Lower leg skin (tissue), 4 donors: ENCODE data around the gene SLC25A27. TPM values are rescaled to one million over a fixed set of nuclear protein-coding genes. Genes with fewer than 3 reads are reported as not detected.

Experiments used
- DNase-seq, 2 donors: peaks; one replicate each; pipeline ENCODE4 v3.0.0-alpha.2; 2019; ENCODE audit warnings: low spot score in 2 of 2
- H3K4me3 ChIP-seq: fragments of 200-600 bp; sonication (generic); 2 replicates; pipeline ENCODE4 v1.5.1; 2017; ENCODE audit warnings: mild to moderate bottlenecking, low read depth; ENCODE audit not compliant: poor library complexity, severe bottlenecking
- POLR2A ChIP-seq, 2 donors: fragments of 450-650 bp; IDR thresholded peaks; one replicate each; pipeline ENCODE4 v1.6.1; 2016 to 2017; ENCODE audit warnings: antibody characterized with exemption in 2 of 2, mild to moderate bottlenecking in 1 of 2, moderate library complexity in 1 of 2
- WGBS, 2 donors: methylation state at CpG; one replicate each; pipeline ENCODE4 v1.1.5; 2018; 5-methylcytosine and 5-hydroxymethylcytosine counted together
- intact Hi-C: fragments of 100-400 bp; cut with DNase I; formaldehyde crosslinking; loops from one replicate; pipeline ENCODE4 v1.15.0; 2023; ENCODE audit warnings: low total_unique reads
- total RNA-seq, 4 donors: library from RNA; depleted of rRNA; stranded (reverse); fragments of >200 nt; gene quantifications; one replicate each; pipeline ENCODE4 v1.1.0, GENCODE V29; 2016
- TF ChIP-seq, protein P1 (sequence below), 3 donors: fragments of 450-650 bp; IDR thresholded peaks; one replicate each; pipeline ENCODE4 v1.5.1; 2016; ENCODE audit warnings: antibody characterized with exemption in 3 of 3, mild to moderate bottlenecking in 3 of 3, moderate library complexity in 2 of 3

Gene SLC25A27
- total RNA-seq, 4 donors from 2014 or later, result 17.0 to 21.4 (median 18.8) TPM

DNA sequence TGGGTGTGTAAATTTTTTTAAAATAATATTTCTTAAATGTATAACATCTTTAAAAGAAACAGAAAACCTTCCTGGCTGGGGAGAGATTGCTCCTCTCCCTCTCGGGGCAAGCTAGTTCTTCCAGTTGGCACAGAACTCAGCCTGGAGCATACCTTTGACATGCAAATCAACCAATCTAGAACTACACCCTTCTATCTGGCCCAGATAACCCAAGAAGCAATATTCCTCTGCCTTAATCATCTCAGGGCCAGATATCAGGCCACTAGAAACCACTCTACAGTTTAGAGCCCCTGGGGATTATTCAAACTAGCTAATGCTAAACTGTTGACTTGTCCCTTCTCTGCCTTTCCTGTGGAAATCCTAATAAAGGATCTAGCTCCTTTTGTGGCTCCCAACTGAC, 34.0 kb upstream of the SLC25A27 start:
- DNase-seq, result no peak
- intact Hi-C loops, result no loop called here
- WGBS, 2 donors, result 45 to 48% methylated on average over 1 of the region's 1 CpG
- H3K4me3 ChIP-seq, result no peak overlapping the region
- TF ChIP-seq POLR2A (IDR thresholded peaks at IDR 0.05), result no peak
- TF ChIP-seq, protein P1, sequence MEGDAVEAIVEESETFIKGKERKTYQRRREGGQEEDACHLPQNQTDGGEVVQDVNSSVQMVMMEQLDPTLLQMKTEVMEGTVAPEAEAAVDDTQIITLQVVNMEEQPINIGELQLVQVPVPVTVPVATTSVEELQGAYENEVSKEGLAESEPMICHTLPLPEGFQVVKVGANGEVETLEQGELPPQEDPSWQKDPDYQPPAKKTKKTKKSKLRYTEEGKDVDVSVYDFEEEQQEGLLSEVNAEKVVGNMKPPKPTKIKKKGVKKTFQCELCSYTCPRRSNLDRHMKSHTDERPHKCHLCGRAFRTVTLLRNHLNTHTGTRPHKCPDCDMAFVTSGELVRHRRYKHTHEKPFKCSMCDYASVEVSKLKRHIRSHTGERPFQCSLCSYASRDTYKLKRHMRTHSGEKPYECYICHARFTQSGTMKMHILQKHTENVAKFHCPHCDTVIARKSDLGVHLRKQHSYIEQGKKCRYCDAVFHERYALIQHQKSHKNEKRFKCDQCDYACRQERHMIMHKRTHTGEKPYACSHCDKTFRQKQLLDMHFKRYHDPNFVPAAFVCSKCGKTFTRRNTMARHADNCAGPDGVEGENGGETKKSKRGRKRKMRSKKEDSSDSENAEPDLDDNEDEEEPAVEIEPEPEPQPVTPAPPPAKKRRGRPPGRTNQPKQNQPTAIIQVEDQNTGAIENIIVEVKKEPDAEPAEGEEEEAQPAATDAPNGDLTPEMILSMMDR (IDR thresholded peaks at IDR 0.05), result no peak

DNA sequence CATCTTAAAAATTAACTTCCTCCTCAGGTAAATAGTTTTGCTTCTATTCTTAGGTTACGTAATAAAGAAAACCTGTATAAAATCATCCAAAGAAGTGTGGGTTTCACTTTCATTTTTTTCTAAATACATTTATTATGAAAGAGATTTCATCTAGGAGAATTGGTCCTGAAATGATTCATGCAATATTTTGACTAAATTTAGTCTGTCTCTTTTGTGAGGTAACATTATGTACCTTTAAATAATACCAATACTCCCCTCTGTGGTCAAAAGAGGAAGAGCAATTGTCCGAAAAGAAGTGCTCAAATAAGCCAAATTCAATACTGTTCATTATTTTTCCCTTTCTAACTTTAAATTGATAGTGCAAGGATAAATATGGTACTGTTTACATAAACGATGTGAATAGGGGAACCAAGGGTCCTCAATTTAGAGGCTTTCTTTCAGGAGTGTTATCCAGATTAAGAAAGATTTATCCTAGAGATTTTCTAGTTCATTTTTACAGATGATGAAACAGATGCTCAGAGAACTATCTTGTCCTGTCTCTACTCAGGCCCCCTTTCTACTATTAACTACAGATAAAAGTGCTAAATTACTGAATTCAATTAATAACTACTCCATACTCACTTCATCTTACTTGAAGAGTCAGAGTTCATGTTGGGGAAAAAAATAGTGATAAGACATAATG, 26.4 kb upstream of the SLC25A27 start:
- no peak for DNase-seq
- 19 to 29% methylated on average over 3 of the region's 3 CpGs for WGBS, 2 donors
- H3K4me3 ChIP-seq, result no peak overlapping the region
- intact Hi-C loops, result loop anchor here (10.0 kb wide), 1 partner anchor 202 kb away; no protein-coding TSS in a partner anchor
- TF ChIP-seq POLR2A (IDR thresholded peaks at IDR 0.05), result no peak
- TF ChIP-seq, protein P1 (IDR thresholded peaks at IDR 0.05), result no peak

DNA sequence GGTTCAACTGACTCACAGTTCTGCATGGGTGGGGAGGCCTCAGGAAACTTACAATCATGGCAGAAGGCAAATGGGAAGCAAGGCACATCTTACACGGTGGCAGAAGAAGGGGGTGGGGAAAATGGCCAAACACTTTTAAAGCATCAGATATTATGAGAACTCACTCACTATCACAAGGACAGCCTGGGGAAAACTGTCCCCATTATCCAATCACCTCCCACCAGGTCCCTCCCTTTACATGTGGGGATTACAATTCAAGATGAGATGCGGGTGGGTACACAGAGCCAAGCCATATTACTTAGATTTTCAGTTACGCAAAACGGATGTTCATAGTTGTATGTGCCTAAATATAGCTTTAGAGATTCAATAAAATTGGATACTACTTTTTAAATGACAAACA, 25.8 kb upstream of the SLC25A27 start:
- no peak overlapping the region for H3K4me3 ChIP-seq
- DNase-seq, result no peak
- TF ChIP-seq, protein P1 (IDR thresholded peaks at IDR 0.05), result no peak
- TF ChIP-seq POLR2A (IDR thresholded peaks at IDR 0.05), result no peak
- intact Hi-C loops, result loop anchor here (10.0 kb wide), 1 partner anchor 202 kb away; no protein-coding TSS in a partner anchor
- WGBS, 2 donors, result 82 to 87% methylated on average over 4 of the region's 4 CpGs

DNA sequence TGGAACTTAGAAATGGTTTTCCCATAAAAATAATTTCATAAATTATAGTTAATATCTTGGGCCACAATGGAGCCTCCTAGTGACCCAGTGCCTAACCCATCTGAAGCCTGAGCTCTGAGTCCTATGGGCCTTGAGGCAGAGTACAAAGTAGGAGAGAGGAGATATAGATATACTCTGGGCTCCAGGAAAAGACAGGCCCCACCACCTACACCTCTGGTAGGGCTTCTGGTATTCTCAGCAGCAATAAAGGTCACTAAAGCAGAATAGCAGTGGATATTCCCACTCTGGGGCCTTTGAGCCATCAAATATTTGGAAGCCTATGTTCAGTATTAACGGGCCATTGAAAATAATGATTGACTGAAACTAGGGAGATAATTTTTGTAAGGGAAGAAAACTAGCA, 24.3 kb upstream of the SLC25A27 start:
- DNase-seq, result no peak
- intact Hi-C loops, result loop anchor here (10.0 kb wide), 1 partner anchor 204 kb away; no protein-coding TSS in a partner anchor
- no peak for TF ChIP-seq POLR2A (IDR thresholded peaks at IDR 0.05)
- TF ChIP-seq, protein P1 (IDR thresholded peaks at IDR 0.05), result no peak
- H3K4me3 ChIP-seq, result no peak overlapping the region
- 83 to 89% methylated on average over 1 of the region's 1 CpG for WGBS, 2 donors

DNA sequence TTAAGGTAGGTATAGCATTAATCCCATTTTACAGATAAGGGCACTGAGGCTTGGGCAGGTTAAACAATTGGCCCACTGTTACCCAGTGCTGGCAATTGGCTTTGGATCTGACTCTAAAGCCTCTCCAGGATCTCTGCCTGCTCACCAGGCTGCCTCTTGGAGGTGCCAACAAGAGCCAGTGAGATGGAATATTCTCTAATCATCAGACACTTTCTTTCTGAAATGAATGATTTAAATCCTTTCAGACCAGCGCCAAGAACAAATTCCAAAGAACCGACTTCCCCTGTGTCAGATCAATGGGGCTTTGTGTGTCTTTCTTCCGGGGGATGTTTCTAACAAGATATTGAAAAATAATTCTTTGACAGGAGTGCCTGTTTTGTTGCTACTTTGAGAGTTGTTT, 23.8 kb upstream of the SLC25A27 start:
- DNase-seq, result no peak
- no peak overlapping the region for H3K4me3 ChIP-seq
- intact Hi-C loops, result loop anchor here (10.0 kb wide), 1 partner anchor 204 kb away; no protein-coding TSS in a partner anchor
- TF ChIP-seq, protein P1 (IDR thresholded peaks at IDR 0.05), result no peak
- TF ChIP-seq POLR2A (IDR thresholded peaks at IDR 0.05), result no peak
- 58 to 63% methylated on average over 3 of the region's 3 CpGs for whole genome bisulfite sequencing, 2 donors
